ENCODE results near the gene HLA-DRB1. TPM values are rescaled to one million over a fixed set of nuclear protein-coding genes. Genes with fewer than 3 reads are reported as not detected.
A peak's percentile ranks its signal among the peaks of the same experiment; 100 is the strongest.
"Not testable (repeated sequence)": the region's sequence is repeated elsewhere in the genome, so short reads cannot be mapped to it uniquely, and the experiment has no call there.

HLA-DRB1 gene
- total RNA-seq, 1 experiment from 2014 or later = 0.95 TPM

GRCh38 chr6:32609731-32610640, 20.3 kb upstream of the HLA-DRB1 start:
- peak; percentile 93 for DNase-seq (ENCODE audit: low spot score)

GRCh38 chr6:32609391-32609730, 19.7 kb upstream of the HLA-DRB1 start:
- DNase-seq (ENCODE audit: low spot score) = no peak

- DNase-seq (ENCODE audit: low spot score) = no peak
Measured at GRCh38 chr6:32608362-32608761, 18.7 kb upstream of the HLA-DRB1 start.

- DNase-seq (ENCODE audit: low spot score) = no peak
Measured at GRCh38 chr6:32607988-32608298, 18.3 kb upstream of the HLA-DRB1 start.

- DNase-seq (ENCODE audit: low spot score) = no peak
Measured at GRCh38 chr6:32607263-32607987, 17.8 kb upstream of the HLA-DRB1 start.

GRCh38 chr6:32604434-32604877, 14.8 kb upstream of the HLA-DRB1 start:
- no peak for DNase-seq (ENCODE audit: low spot score)

GRCh38 chr6:32603888-32604287, 14.2 kb upstream of the HLA-DRB1 start:
- DNase-seq (ENCODE audit: low spot score) = no peak

GRCh38 chr6:32603222-32603621, 13.6 kb upstream of the HLA-DRB1 start:
- DNase-seq (ENCODE audit: low spot score) = no peak

GRCh38 chr6:32602383-32602782, 12.7 kb upstream of the HLA-DRB1 start:
- no peak for DNase-seq (ENCODE audit: low spot score)

- DNase-seq (ENCODE audit: low spot score) = no peak
Measured at GRCh38 chr6:32597024-32597423, 7.4 kb upstream of the HLA-DRB1 start.

- not testable (repeated sequence) for DNase-seq (ENCODE audit: low spot score)
Measured at GRCh38 chr6:32590713-32591112, 1.1 kb upstream of the HLA-DRB1 start.

GRCh38 chr6:32588156-32588555, 1.5 kb downstream of the HLA-DRB1 start:
- DNase-seq (ENCODE audit: low spot score) = no peak

GRCh38 chr6:32583527-32583898, 6.1 kb downstream of the HLA-DRB1 start:
- DNase-seq (ENCODE audit: low spot score) = no peak

- no peak for DNase-seq (ENCODE audit: low spot score)
Measured at GRCh38 chr6:32581315-32582095, 8.1 kb downstream of the HLA-DRB1 start.

GRCh38 chr6:32580593-32580992, 9.1 kb downstream of the HLA-DRB1 start:
- DNase-seq (ENCODE audit: low spot score) = no peak

- no peak for DNase-seq (ENCODE audit: low spot score)
Measured at GRCh38 chr6:32578962-32579361, 10.7 kb downstream of the HLA-DRB1 start.

GRCh38 chr6:32577493-32577892, 12.2 kb downstream of the HLA-DRB1 start:
- DNase-seq (ENCODE audit: low spot score) = not testable (repeated sequence)

- no peak for DNase-seq (ENCODE audit: low spot score)
Measured at GRCh38 chr6:32576250-32576649, 13.4 kb downstream of the HLA-DRB1 start.

- DNase-seq (ENCODE audit: low spot score) = no peak
Measured at GRCh38 chr6:32570363-32570905, 19.2 kb downstream of the HLA-DRB1 start.

GRCh38 chr6:32568561-32568960, 21.1 kb downstream of the HLA-DRB1 start:
- DNase-seq (ENCODE audit: low spot score) = no peak

- no peak for DNase-seq (ENCODE audit: low spot score)
Measured at GRCh38 chr6:32566957-32567356, 22.7 kb downstream of the HLA-DRB1 start.

GRCh38 chr6:32565511-32565910, 24.1 kb downstream of the HLA-DRB1 start:
- DNase-seq (ENCODE audit: low spot score) = no peak
